Measurements from ENCODE around the gene TSNAX.

- TF ChIP-seq CTCF (IDR thresholded peaks at IDR 0.05) (no peak), TAF1 (IDR thresholded peaks at IDR 0.05; ENCODE audit: borderline replicate concordance, low read depth, low read length) (no peak)
These were observed 85.2 kb downstream of the TSNAX start for GRCh38 chr1:231613419-231614349.
